NCI-H1930 (cell line): ENCODE results near the gene RAB20.
"Not testable (repeated sequence)": the region's sequence is repeated elsewhere in the genome, so short reads cannot be mapped to it uniquely, and the experiment has no call there.

ENCODE experiments used
- DNase-seq, 2 experiments: peaks; one replicate each; lab custom pipeline; 2025; lab: John Stamatoyannopoulos, UW

RAB20 gene

DNA sequence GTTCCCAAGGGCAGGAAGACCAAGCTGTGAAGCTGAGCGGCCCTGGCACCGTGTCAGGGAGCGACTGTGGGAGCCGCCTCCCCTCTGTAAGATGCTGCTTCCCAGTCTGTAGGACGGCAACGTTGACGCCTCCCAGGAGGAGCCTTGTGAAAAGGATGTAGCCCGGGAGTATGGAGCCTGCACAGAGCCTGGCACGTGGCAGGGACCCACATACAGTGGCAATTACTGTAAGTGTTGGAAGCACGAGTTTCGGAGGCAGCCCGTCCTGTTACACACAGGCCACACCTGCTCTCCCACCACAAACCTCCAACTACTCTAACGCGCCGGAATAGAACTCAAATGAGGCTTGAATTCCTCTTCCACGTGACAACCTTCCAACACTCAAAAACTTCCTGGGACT lies 6.6 kb downstream of the RAB20 start:
- DNase-seq: no peak

DNA sequence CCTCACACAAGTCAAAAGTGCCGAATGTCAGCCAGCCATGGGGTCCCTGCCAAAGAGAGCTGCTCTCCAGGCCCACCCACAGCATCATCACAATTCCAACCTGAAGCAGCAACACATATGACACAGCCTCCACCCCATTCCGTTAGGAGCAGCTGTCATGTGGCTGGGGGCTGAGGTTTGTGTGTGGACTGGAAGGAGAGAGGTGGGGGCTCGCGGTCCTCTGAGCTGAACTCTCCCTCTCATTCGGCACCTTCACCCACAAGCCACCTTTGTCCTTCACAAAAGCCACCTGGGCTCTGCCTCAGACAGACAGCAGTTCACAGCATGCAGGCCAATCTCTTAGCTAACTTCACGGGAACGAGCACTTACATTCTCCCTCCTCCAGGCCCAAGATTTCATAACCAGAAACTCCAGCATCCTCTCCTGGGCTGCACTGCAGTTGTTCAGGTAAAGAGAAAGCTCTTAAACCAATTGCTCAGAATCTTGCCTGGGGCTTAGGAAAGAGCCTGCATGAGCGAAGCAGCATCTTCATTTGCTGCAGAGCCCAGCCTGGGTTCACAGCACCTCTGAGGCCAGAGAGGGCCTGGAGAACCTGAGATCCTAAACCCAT lies 7.2 kb downstream of the RAB20 start:
- no peak for DNase-seq

DNA sequence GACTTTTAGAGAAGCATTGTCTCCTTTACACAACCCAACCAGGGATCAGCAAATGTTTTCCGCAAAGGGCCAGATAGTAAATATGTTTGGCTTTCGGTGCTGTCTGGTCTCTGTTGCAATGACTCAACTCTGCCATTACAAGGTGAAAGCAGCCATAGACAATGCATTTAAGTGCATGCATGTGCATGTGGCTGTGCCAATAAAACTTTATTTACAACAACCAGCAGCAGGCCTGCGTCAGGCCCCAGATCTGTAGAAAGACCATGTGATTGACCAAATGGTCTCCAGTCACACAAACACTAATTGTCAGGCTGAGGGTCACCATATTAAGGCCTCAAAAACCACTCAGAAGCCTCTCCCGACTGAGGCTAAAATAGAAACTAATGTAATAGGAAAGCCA lies 8.1 kb downstream of the RAB20 start:
- no peak for DNase-seq

DNA sequence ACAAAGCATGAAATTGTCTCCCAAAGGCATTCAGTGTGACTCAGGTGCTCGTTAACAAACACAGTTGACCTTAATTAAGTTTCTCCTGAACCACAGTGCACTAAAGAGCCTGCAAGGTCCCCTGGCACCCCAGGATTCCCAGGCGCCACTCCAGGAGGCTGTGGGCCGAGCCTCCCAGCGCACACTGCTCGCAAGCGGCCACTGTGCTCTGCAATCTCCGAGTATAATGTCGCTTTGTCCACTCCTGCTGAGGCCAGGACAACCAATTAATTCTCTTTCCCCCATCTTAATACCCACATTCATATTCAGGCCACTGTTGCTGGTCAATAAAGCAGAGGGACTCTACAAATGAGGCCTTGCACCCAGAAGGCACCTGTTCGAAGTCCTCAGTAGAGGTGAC lies 8.8 kb downstream of the RAB20 start:
- DNase-seq: no peak

DNA sequence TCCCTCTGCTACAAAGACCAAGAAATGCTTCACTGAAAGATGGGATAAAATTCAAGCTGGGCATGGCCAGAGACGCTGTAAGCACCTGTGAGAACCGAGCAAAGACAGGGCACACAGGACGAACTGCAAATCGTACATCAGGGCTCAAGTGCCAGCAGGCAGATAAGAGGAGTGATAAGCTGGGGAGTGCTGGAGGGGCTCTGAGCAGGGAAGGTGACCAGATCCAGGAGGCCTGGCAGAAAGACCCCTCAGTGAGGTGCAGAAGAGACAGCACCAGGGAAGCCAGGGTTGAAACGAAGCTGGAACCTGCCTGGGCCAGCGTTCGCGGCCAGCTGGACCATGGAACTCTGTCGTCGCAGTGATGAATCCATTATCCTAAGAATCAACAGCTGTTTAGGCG lies 10.2 kb downstream of the RAB20 start:
- DNase-seq: no peak

DNA sequence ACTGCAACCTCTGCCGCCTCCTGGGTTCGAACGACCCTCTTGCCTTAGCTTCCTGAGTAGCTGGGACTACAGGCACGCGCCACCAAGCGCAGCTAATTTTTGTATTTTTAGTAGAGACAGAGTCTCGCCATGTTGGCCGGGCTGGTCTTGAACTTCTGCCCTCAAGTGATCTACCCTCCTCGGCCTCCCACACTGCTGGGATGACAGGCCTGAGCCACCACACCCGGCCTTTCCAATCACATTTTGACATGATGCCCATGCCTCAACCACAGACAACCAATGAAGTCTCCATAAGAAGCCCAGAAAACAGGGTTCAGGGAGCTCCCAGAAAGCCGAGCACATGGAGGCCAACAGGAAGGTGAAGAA lies 11.7 kb downstream of the RAB20 start:
- no peak for DNase-seq

DNA sequence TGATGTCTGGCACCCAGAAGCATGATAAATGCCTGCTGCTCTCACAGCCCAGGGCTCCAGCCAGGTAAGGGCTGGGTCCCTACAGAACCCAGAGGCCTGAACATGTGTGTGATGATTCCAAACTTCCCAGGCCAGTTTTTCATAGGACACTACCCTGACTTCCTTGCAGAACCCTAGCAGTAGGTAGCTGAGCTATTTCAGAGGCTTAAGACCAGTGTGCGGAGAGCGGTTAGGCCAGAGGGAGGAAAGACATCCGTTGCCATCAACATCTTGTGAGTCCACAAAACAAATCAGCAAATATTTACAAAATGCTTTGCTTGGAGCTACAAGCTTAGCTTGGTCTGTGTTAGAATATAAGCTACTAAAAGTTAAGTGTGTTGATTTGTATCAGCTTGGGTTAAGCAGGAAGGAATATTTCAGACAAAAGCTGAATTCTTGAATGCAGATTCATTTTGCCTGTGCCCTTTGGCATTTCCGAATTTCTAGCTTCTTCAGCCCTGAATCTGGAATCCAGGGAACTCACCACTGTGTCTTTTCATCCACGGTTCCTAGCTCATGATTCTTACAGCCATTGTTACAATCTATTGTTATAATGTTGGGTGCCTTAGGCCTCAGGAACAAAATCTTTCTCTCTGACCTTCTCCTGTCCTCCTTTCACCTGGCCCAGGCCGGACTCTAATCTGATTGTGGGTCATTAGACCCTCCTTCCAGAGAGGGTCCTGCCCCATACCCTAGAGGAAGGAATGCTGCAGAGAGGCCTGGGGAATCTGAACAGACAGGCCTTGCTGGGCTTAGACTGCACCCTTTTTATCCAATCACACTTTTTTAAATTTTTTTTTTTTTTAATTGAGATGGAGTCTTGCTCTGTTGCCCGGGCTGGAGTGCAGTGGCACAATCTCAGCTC lies 12.4 kb downstream of the RAB20 start:
- DNase-seq: no peak

DNA sequence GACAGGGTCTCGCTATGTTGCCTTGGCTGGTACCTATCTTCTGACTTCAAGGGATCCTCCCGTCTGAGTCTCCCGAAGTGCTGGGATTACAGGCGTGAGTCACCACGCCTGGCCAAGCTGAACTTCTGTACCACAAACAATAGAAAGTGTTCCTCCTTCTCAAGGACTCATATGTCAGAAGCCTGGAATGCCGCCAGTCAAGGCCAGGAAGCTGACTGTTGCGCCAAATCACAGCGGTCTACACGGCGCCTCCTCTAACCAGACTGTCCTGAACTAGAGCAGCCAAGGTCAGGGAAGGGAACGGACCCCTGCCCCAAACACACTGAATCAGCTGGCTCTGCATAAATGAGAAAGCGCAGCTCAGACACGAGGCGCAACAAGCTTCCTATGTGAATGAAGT lies 14.6 kb downstream of the RAB20 start:
- DNase-seq: no peak

DNA sequence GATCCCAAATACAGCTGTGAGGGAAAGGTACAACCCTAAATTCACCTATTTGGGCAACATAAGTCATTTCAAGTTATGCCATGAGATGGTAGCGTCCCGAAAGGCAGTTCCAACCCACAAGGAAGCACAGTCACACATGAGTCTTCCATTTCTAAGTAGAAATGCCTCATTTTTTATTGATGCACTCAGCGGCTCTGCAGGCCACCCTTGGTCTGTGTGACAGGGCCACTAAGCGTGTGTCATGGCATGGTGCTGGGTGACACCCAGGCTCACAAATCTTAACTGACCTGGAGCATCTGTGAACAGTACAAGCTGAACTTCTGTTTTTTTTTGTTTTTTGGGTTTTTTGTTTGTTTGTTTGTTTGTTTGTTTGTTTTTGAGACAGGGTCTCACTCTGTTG lies 15.1 kb downstream of the RAB20 start:
- no peak for DNase-seq

DNA sequence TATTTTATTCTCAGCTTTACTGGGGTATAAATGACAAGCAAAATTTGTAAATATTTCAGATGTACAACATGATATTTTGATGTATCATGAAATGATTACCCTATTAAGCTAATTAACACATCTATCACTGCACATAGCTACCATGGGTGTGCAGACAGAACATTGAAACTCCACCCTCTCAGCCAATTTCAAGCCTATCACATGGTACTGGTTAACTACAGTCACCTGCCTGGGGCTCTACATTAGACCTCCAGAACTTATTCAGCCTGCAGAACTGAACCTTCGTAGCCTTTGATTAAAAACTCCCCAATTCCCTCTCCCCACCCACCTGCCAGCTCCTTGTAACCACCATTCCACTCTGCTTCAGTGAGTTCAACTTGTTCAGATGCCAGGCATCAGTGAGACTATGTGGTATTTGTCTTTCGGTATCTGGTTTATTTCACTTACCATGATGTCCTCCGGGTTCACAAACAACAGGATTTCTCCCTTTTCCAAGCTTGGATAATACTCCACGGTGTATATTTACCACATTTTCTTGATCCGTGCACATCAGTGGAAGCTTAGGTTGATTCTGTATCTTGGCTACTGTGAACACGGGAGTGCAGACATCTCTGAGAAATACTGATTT lies 19.2 kb downstream of the RAB20 start:
- DNase-seq: no peak

DNA sequence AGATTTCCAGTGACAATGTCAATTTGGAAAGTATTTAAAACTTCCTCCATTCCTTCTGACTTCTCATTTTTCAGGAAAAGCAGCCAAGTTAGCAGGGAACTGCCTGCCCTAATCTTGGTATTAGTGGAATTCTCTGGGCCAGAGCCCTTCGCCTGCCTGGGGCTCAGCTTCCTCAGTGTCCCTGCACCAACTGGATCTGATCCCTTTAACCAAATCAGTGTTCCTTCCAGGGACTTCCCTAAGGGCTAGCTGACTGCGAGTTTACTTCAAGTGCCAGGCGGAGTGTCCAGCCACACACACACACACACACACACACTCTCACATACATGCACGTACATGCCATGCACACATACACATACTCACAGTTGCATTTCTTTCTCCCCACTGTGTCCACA lies 20.0 kb downstream of the RAB20 start:
- DNase-seq: no peak

DNA sequence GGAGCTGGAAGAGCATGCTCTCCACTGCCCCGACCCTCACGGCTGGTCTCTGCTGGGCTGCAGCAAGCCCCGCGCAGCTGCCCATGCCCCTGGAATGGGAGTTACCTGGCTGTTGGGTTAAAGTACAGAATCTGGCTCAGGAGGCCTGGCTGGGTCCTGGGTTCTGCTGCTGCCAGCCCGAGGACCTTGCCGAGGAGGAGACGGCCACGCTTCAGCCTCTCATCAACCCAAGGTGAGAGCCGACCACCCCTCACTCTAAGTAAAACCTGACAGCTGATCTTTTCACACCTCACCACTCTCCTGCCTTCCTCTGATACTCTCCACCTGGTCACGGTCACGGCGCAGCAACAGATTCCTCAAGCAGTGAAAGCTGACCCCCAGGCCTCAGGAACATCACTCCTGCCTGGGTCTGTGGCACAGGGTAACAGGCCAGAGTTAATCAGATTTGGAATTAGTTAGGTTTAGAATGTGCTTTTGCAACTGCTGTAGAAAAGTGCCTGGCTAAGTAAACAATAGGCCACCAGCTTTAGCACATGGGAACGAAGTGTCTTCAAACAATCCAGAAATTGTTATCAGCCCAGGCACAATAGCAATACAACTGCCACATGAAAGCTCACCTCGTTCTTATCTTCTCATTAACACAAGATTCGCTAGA lies 20.5 kb downstream of the RAB20 start:
- no peak for DNase-seq

DNA sequence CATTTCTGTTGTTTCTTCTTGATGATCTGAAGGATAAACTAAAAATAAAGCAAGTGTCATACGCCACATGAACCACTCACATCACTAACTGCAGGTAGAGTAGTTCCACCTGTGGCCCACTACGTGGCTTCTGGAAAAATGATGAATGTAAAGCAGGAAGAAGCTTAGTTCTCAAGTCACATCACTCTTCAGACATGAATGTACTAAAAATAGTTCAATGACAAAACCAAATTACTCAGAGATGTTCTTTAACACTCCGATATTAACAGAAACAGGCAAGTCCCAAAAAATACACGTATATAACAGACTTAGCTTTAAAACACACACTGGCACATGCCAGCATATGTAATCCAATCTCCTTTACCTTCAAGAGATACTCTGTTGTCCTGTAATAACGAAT lies 21.6 kb downstream of the RAB20 start:
- DNase-seq: no peak

DNA sequence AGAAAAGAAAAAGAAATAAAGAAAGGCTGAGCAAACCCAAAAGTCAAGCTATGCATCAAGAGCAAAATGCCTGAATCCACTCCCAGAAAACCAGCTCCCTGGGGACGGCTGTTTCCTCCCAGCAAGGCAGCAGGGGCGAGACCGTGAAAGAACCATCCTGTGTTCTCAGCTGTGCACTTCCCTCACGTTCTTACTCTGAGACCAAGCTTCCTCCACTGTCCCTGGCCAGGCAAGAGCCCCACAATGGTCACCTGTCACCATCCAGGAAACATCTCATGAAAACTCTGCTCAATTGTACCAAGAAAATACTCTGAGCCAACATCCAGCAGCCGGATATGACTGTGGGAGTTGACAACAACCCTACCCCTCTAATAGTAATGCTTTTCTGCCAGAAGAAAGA lies 22.9 kb downstream of the RAB20 start:
- DNase-seq: no peak

DNA sequence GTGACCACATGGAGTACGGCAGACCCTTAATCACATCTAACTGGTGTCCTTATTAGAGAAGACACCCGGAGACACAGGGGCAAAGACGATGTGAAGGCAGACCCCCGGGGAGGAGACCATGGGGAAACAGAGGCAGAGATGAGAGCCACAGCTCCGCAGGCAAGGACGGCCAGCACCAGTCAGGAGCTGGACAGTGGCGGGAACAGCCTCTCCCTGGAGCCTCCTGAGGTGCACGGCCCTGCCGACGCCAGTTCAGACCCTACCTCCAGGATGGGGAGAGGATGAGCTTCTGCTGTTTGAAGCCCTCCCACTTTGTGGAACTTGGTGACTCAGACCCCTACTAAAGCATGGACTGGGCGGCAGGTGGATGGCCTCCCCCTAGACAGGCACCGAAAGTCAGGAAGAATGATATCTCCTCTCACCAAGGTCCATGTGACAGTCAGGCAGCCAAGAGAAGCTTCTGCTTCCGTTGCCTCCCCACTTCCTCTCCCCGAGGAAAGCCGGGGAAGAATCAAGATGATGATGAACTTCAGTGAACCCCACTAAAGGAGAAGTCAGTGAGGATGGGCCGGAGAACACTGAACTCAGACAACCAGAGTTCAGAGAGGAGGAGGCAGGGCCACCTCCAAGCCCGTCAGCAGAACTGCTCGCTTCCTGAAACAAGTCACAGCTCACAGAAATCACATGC lies 25.4 kb downstream of the RAB20 start:
- DNase-seq: no peak

DNA sequence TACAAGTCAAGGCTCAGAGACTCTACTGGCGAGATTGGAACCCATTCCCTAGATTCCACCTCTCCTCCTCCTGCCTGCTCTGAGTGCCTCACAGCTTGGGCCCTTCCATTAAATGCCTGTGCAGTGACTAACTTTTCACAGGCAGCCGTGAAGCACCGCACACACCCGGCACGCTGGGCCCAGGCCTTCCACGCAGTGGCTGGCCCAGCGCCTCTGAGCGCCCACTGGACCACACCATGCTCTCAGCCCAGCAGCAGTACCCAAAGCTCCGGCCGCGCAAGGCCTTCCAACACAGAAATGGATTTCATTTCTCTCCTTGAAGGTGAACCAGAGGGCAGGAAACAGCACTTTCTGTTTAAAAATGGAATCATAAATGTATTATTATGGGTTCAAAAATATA lies 26.0 kb downstream of the RAB20 start:
- DNase-seq: no peak

DNA sequence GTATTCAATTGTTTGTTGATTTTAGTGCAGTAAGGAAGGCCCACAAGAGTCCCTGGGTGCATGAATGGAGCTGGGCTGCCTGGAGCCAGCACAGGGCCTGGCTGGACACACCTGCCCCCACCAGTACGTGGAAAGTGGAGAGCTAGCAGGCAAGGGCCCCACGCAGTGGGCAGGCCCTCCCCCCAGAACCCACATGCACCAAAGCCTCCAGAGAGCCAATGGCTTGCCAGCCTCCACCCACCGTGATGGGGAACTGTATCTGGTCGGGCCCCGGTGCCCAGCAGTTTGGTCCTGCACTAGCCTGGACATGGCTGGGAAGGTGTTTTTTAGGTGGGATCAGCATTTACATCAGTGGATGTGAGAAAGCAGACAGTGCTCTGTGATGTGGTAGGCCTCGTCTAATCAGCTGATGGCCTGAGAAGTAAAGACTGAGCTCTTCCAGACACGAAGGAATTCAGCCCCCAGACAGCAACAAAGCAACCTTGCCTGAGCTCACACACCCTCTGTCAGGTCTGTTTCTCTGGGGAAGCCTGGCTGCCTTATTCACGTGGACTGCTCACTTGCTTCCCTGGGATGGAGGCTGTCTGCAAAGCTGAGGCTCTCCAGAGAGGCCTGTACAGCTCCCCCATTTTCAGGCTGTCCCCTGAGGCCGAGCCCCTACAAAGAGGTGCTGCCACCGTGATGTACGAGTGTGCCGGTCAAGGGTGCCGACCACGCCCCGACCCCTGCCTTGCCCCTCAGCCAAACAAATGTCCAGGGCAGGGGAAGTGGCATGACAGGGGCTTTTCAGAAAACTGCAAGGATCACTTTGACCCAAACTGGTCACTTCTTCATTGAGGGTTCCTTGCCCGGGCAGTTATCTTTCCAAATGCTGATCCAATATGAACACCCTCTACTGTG lies 27.5 kb downstream of the RAB20 start:
- DNase-seq: no peak

DNA sequence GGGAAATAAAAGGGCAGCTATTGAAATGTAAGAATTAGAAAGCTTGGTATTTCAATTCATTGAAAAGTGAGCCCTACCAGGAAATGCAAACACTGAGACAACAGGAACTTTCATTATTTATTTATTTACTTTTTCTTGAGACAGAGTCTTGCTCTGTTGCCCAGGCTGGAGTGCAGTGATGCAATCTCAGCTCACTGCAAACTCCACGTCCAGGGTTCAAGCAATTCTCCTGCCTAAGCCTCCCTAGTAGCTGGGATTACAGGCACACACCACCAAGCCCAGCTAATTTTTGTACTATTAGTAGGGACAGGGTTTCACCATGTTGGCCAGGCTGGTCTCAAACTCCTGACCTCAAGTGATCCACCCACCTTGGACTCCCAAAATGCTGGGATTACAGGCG lies 29.3 kb downstream of the RAB20 start:
- DNase-seq: not testable (repeated sequence)

DNA sequence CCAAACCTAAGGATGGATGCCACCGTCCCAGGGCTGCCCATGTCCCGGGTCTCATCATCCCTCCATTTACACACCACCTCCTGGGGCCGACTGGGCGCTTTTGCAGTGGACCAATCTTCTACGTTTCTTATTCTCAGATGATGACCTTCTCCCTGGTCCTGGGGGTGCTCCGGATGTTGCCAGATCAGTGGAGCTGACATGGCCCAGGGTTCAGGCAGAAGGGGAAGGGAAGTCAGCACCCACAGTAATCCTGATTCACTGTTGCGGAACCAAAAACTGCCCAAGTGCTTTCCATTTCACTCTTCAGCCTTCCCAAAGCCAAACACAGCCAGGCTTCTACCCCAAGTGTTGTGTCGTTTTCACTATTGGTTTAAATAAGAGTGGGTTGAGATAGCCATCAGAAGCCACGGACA lies 29.8 kb downstream of the RAB20 start:
- DNase-seq: no peak

DNA sequence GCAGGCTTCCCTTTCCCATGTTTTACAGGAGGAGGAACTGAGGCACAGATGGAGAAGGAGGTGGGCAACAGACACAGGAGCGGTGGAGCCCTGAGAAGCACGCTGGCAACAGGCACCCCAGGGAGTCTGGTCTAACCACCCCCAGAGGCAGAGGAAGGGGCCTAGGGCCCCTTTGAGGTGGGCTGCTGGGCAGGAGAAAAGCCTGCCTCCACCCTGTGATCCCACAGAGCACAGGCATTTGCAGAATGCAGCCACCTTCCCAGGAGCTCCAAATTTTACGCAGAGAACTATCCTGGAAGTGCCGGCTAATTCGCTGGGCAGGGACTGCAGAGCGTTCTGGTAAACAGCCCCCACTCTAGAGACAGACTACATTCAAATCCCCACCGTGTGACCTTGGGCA lies 30.4 kb downstream of the RAB20 start:
- no peak for DNase-seq
